HAP-1 (cell line): Measurements from ENCODE around the gene SLC66A3.
"Not testable (repeated sequence)": the region's sequence is repeated elsewhere in the genome, so short reads cannot be mapped to it uniquely, and the experiment has no call there.

Experiments used
- DNase-seq, 2 experiments: peaks; one replicate each; pipeline ENCODE4 v3.0.0-alpha.2; 2016 to 2020; ENCODE audit warnings: low spot score in 2 of 2
- H3K27me3 ChIP-seq: fragments of 250-450 bp; sonication (Bioruptor Pico); 2 replicates; pipeline ENCODE4 v1.5.1; 2020; ENCODE audit warnings: low read depth, mild to moderate bottlenecking, moderate library complexity
- H3K36me3 ChIP-seq: fragments of 250-450 bp; sonication (Bioruptor Pico); replicated peaks from 2 replicates; pipeline ENCODE4 v1.5.1; 2020; ENCODE audit warnings: mild to moderate bottlenecking
- H3K4me1 ChIP-seq: fragments of 250-450 bp; sonication (Bioruptor Pico); 2 replicates; pipeline ENCODE4 v1.5.1; 2020; ENCODE audit warnings: mild to moderate bottlenecking
- H3K4me3 ChIP-seq: fragments of 250-450 bp; sonication (Bioruptor Pico); 2 replicates; pipeline ENCODE4 v1.5.1; 2020; ENCODE audit warnings: mild to moderate bottlenecking, moderate library complexity
- H3K9me3 ChIP-seq: fragments of 250-450 bp; sonication (Bioruptor Pico); 2 replicates; pipeline ENCODE4 v1.5.1; 2020; ENCODE audit warnings: mild to moderate bottlenecking, moderate library complexity
- in situ Hi-C: fragments of 300-500 bp; cut with MboI; formaldehyde crosslinking; loops from 3 replicates; pipeline ENCODE4 v1.14.3; 2020; ENCODE audit warnings: low sequenced_read_pairs, inconsistent platforms, mixed read lengths

Gene SLC66A3

DNA sequence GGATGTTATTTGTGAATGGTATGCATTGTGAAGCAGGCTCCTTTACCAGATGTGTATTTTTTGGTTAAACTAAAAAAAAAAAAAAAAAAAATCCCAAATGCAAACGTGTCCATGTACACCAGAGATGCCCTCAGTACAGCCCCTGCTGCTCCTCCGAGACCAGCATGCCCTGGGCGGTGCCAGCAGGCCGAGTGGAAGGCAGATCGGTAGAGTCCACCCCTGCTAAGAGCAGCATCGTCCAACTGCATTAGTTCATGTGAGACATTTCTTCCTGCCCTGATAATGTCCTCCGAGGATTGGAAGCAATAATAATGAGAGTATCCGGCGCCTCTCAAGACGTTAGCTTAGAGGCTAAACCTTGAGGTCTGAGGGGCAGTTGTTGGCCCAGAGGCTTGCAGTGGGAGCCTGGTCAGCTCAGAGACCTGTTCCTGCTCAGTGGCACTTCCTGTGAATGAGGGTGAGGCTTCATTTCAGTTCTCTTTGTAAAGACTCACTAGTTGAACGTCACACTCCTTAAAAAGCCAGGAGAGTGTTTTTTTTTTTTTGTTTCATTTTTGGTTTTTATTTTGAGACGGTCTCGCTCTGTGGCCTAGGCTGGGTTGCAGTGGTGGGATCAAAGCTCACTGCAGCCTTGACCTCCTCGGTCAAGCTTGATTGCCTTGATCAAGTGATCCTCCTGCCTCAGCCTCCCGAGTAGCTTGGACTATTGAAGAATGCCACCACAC lies 5.6 kb downstream of the SLC66A3 start:
- Histone ChIP-seq H3K27me3 (no peaks in the 10 kb centered on the region), H3K36me3 (no peaks in the 10 kb centered on the region), H3K4me1 (peaks cover 3% of the 10 kb centered on the region; the same call in 1 of the 2 replicates), H3K9me3 (no peaks in the 10 kb centered on the region), H3K4me3 (no peak overlapping the region)
- in situ Hi-C loops, result no loop called here
- DNase-seq, result no peak

DNA sequence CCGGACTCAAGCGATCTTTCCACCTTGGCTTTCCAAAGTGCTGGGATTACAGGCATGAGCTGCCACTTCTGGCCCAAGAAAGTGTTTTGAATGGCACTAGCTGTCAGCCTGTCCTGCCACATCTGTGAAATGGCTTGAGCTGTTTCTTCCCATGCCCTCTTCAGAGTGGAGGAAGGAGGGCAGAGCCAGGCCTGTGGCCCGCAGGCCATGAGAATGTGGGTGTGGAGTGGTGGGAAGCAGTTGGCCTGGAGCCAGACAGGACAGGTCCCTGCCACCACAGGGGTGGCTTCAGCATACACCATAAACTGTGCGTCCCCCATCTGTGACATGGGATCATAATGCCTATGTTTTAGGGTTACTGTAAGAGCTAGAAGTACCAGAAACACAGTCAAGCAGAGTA lies 6.5 kb downstream of the SLC66A3 start:
- Histone ChIP-seq H3K4me1 (no peaks in the 10 kb centered on the region), H3K4me3 (no peak overlapping the region), H3K36me3 (no peaks in the 10 kb centered on the region), H3K27me3 (no peaks in the 10 kb centered on the region), H3K9me3 (no peaks in the 10 kb centered on the region)
- in situ Hi-C loops, result no loop called here
- no peak for DNase-seq

DNA sequence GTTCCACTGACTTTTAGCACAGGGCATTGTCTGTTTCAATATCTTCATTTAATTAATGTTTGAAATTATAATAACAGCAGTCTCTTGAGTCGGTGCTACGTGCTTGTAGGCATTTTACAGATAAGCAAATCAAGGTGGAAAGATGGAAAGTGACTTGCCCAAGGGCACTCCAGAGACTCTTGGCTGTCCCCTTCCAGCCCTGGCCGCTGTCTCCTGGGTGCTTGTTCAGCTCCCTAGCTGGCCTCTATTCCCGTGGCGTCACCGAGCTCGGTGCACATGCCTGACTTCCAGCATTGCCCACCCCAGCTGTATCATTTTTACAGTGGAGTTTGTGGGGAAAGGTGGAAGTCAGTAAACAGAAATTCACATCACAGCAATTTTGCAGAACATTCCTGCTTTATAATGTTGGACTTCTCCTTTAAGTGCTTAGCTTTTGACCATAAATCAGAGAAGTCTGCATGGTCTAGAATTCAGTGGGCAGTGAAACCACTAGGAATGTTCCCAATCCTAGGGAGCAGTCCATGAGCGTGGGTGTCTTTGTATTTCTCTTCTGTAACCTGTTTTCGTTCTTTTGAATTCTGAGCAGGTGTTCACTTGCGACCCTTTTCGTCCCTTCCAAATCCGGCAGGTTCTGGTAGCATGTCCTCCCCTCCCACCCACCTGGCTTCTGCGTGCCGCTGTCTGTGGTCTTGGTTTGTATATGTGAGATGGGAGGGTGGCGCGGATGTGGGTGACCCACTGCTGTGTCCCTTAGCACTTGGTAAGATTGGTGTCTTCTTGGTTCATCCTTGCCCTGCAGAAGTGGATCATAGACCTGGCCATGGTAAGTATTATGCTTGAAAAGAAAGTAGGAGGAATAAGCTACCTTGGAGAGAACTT lies 8.4 kb downstream of the SLC66A3 start:
- in situ Hi-C loops, result no loop called here
- H3K36me3 ChIP-seq, result no peaks in the 10 kb centered on the region
- no peaks in the 10 kb centered on the region for H3K4me1 ChIP-seq
- no peak for DNase-seq
- H3K27me3 ChIP-seq, result no peaks in the 10 kb centered on the region
- no peak overlapping the region for H3K4me3 ChIP-seq
- H3K9me3 ChIP-seq, result no peaks in the 10 kb centered on the region

DNA sequence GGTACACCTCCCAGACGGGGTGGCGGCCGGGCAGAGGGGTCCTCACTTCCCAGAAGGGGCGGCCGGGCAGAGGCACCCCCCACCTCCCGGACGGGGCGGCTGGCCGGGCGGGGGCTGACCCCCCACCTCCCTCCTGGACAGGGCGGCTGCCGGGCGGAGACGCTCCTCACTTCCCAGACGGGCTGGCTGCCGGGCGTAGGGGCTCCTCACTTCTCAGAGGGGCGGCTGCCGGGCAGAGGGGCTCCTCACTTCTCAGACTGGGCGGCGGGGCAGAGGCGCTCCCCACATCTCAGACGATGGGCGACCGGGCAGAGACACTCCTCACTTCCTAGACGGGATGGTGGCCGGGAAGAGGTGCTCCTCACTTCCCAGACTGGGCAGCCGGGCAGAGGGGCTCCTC lies 9.8 kb downstream of the SLC66A3 start:
- H3K4me3 ChIP-seq, H3K4me1 ChIP-seq, H3K36me3 ChIP-seq, H3K9me3 ChIP-seq, DNase-seq, in situ Hi-C loops, H3K27me3 ChIP-seq: not testable (repeated sequence)

DNA sequence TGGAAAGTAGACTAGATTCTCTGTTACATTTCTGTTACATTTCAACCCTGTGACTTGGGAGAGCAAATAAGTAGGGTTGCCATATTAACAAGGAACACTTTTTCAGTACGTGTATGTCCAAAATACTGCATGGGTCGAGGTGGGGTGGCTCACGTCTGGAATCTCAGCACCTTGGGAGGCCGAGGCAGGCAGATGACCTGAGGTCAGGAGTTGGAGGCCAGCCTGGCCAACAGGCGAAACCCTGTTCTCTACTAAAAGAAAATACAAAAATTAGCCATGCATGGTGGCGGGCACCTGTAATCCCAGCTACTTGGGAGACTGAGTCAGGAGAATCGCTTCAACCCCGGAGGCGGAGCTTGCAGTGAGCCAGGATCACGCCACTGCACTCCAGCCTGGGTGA lies 11.2 kb downstream of the SLC66A3 start:
- Histone ChIP-seq H3K4me1 (no peaks in the 10 kb centered on the region), H3K4me3 (no peak overlapping the region), H3K9me3 (no peaks in the 10 kb centered on the region), H3K36me3 (no peaks in the 10 kb centered on the region), H3K27me3 (no peaks in the 10 kb centered on the region)
- in situ Hi-C loops, result no loop called here
- no peak for DNase-seq

DNA sequence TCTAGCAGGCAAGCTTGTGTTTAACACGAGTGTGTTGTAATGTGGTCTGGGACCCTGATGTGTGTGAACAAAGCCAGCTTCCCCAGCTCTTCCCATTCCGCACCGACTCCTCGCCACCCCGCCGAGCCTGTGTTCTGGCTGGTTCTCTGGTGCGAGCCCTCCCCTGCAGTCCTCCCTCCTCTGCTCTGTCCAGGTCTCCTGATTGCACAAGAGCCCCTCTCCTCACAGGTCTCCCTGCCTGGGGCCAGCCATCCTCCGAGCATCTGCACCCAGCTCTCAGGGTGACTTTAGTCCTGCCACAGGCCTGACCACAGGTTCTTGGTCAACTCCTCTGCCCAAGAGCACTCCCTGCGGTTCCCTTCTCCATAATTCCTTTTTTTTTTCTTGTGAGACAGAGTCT lies 13.2 kb downstream of the SLC66A3 start:
- no peaks in the 10 kb centered on the region for H3K9me3 ChIP-seq
- in situ Hi-C loops, result no loop called here
- no peak overlapping the region for H3K4me3 ChIP-seq
- no peaks in the 10 kb centered on the region for H3K36me3 ChIP-seq
- H3K27me3 ChIP-seq, result no peaks in the 10 kb centered on the region
- no peak for DNase-seq
- H3K4me1 ChIP-seq, result no peaks in the 10 kb centered on the region

DNA sequence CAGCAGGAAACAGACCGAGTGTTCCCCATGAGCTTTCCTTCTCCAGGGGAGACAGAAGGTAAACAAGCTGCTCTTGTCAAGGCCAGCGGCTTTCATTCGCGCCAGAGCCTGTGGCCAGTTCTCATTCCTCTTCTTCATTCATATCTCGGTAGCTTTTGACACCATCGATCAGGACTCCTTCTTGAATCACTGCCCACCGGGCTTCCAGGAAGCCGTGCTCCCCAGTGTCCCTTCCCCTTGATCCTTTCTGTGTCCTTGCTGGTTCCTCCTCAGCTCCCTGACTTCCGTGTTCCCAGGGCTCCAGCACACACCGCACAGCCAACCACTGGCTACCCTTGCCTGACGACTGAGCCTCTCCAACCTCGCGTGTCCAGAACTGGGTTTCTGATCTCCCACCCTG lies 14.1 kb downstream of the SLC66A3 start:
- Histone ChIP-seq H3K36me3 (no peaks in the 10 kb centered on the region), H3K4me3 (no peak overlapping the region), H3K9me3 (no peaks in the 10 kb centered on the region), H3K27me3 (no peaks in the 10 kb centered on the region), H3K4me1 (no peaks in the 10 kb centered on the region)
- no peak for DNase-seq
- in situ Hi-C loops, result no loop called here

DNA sequence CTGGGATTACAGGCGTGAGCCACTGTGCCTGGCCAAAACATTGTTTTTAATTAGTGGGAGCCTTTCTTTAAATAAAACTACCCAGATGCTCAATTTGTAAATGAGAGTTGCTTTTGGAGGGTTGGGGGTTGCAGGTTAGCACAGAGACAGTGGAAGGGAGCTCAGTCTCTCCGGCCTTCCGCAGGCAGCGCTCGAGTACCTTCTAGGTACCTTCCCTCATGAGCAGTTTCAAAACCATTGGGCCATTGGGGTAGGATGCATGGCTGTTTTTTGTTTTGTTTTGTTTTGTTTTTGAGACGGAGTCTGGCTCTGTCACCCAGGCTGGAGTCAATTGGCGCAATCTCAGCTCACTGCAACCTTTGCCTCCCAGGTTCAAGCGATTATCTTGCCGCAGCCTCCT lies 19.0 kb downstream of the SLC66A3 start:
- Histone ChIP-seq H3K9me3 (no peaks in the 10 kb centered on the region), H3K4me3 (no peak overlapping the region), H3K27me3 (no peaks in the 10 kb centered on the region), H3K4me1 (no peaks in the 10 kb centered on the region), H3K36me3 (no peaks in the 10 kb centered on the region)
- DNase-seq, result no peak
- in situ Hi-C loops, result no loop called here

DNA sequence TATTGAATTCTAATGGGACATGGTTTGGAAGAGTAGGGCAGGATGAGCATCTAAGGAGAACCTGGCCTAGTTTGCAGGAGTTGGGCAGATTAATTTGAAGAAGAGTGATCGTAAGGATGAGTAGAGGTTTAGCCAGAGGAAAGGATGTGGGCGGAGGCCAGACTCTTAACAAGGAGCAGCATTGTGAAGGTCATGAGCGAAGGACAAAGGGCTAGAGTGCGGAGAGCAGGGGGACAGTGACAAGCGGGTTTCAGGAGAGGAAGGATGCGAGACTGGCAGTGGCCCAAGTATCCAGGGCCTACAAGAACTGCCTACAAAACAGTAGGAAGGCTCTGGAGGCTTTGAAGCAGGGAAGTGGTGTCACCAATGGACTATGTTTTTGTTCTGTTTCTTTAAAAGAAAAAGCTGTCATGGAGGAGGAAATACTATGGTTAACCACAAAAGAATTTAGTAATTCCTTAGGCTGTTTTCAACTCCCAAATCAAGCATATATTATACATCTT lies 20.1 kb downstream of the SLC66A3 start:
- no peaks in the 10 kb centered on the region for H3K27me3 ChIP-seq
- H3K4me1 ChIP-seq, result no peaks in the 10 kb centered on the region
- DNase-seq, result no peak
- no peaks in the 10 kb centered on the region; the same call in 1 of the 2 replicates for H3K36me3 ChIP-seq
- in situ Hi-C loops, result no loop called here
- H3K4me3 ChIP-seq, result no peak overlapping the region
- H3K9me3 ChIP-seq, result no peaks in the 10 kb centered on the region

DNA sequence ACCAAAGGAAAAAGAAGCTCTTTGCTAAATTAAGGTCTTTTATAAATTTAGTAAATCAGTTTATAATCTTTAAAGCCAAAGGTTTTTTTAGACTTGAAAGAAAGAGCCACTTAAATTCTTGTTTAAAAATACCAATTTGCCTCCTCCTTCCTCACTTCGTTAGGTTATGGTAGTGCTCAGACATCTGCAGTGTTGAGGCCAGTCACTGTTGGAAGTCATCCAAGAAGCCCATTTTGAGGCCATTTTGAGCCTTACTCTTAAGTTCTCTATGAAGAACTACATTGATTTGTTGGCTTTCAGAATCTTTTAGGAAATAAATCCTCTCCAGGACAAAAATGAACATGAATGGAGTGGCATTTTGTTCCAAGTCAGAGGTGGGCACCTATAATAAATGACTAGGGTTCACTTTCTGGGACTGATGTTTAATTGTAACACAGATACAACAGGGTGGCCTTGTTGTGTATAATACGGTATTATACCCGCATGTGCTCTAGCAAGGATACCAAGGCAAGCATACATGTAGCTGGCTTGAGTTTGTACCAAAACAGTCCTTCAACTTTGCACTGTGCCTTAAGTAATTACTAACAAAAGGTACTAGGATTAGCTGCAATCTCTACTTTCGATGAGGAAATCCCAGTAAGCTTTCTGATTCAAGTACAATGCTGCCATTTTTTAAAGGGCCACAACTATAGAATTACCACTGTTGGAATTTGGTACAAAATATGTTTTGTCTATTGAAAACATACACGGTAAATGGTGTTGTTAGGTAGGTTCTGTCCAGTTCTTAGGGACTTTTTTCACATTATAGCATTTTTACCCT lies 22.8 kb downstream of the SLC66A3 start:
- DNase-seq, result no peak
- in situ Hi-C loops, result no loop called here
- Histone ChIP-seq H3K4me1 (no peaks in the 10 kb centered on the region), H3K36me3 (no peaks in the 10 kb centered on the region; the same call in none of the 2 replicates), H3K27me3 (no peaks in the 10 kb centered on the region), H3K4me3 (no peak overlapping the region), H3K9me3 (no peaks in the 10 kb centered on the region)

DNA sequence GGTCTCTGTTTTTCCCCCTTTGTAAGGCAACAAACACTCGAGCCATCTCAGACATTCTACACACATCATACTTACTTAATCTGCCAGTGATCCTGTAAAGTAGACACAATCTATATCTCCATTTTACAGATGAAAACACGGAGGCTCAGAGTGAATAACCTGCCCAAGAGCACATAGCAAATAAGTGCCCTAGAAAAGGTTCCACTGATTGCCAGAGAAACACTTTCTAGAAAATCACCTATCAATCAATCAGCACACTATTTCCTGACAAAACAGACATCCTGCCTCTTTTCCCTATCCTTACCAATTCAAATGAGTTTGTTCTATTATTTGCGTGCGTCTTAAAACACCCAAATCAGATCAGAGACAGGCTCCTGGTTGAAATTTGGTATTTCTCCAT lies 23.9 kb downstream of the SLC66A3 start:
- Histone ChIP-seq H3K27me3 (no peaks in the 10 kb centered on the region), H3K4me1 (no peaks in the 10 kb centered on the region), H3K36me3 (no peaks in the 10 kb centered on the region; the same call in none of the 2 replicates), H3K9me3 (no peaks in the 10 kb centered on the region), H3K4me3 (no peak overlapping the region)
- no peak for DNase-seq
- in situ Hi-C loops, result no loop called here

DNA sequence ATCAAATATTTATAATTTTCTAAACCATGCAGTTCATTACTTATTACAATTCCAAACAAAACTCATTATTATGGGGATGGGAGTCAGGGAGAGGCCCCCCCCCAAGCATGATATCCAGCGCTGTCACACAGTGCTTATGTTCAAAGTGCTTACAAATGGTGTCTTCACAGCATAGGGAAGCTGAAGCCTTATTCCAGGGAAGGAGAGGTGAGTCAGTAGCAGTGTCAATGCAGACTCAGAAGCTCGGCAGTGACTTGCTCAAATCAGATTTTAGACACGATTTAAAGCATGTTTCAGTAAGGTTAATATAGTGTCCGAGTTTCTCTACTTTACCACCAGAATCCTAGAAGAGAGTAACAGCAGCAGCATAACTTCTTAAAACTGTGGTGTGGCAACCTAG lies 24.6 kb downstream of the SLC66A3 start:
- in situ Hi-C loops, result no loop called here
- H3K9me3 ChIP-seq, result no peaks in the 10 kb centered on the region
- no peaks in the 10 kb centered on the region for H3K4me1 ChIP-seq
- H3K4me3 ChIP-seq, result no peak overlapping the region
- no peak for DNase-seq
- no peaks in the 10 kb centered on the region; the same call in none of the 2 replicates for H3K36me3 ChIP-seq
- no peaks in the 10 kb centered on the region for H3K27me3 ChIP-seq

DNA sequence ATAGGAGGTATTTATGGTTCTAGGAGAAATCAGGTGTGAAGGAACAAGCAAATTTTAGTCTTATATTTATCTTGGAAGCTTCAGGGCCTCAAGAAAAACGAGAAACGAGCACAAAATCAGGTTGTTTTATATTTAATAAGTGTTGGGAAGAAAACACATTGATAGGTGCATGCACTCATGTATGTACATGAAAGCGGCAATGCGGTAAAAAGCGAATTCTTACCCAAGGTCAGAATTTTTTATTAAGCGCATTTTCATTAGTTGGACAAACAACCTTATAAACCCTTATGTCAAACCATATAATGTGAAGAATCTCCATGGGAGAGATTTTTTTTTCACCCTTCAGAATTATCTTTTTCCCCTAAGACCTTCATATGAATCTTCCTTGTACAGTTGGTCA lies 25.4 kb downstream of the SLC66A3 start:
- no peaks in the 10 kb centered on the region; the same call in none of the 2 replicates for H3K36me3 ChIP-seq
- H3K9me3 ChIP-seq, result no peaks in the 10 kb centered on the region
- in situ Hi-C loops, result no loop called here
- H3K27me3 ChIP-seq, result no peaks in the 10 kb centered on the region
- H3K4me1 ChIP-seq, result no peaks in the 10 kb centered on the region
- DNase-seq, result no peak
- no peak overlapping the region for H3K4me3 ChIP-seq
